ENCODE results near the gene IRF2BP1. TPM values are rescaled to one million over a fixed set of nuclear protein-coding genes. Genes with fewer than 3 reads are reported as not detected.

IRF2BP1 gene
- total and polyA plus RNA-seq, 4 donors, result 4.9 to 16.8 (median 16.4) TPM

- H3K27ac ChIP-seq (ENCODE audit: low read depth in 1 of 2, low read length in 2 of 2), result no peak overlapping the region
- TF ChIP-seq YY1 (IDR thresholded peaks at IDR 0.05) (no peak), HNF4G (IDR thresholded peaks at IDR 0.05) (no peak), FOXA2 (IDR thresholded peaks at IDR 0.05) (no peak), ZBTB33 (IDR thresholded peaks at IDR 0.05) (no peak), ATF3 (IDR thresholded peaks at IDR 0.05) (no peak), SP1 (IDR thresholded peaks at IDR 0.05) (no peak), RAD21 (IDR thresholded peaks at IDR 0.05) (no peak), MAX (IDR thresholded peaks at IDR 0.05) (no peak), TAF1 (conservative IDR thresholded peaks at IDR 0.05) (no peak), FOXA1 (IDR thresholded peaks at IDR 0.05) (no peak), JUND (IDR thresholded peaks at IDR 0.05) (no peak), EGR1 (IDR thresholded peaks at IDR 0.05; ENCODE audit: low read depth in 2 of 2) (no peak)
- H3K4me1 ChIP-seq (ENCODE audit: control insufficient read depth in 4 of 4, insufficient read depth in 4 of 4, low read length in 3 of 4), result no peaks in the 10 kb centered on the region
- no peak overlapping the region for H3K9ac ChIP-seq (ENCODE audit: low read depth in 1 of 2, low read length in 2 of 2)
- peaks cover 0 to 3% (median 1%) of the 10 kb centered on the region in 4 donors for H3K27me3 ChIP-seq (ENCODE audit: control insufficient read depth in 4 of 4, insufficient read depth in 4 of 4, low read length in 3 of 4)
- no peaks in the 10 kb centered on the region for H3K36me3 ChIP-seq (ENCODE audit: control insufficient read depth in 4 of 4, insufficient read depth in 3 of 4, low read depth in 1 of 4, low read length in 3 of 4)
- 30% methylated on average over 19 of the region's 19 CpGs for WGBS
- H3K4me3 ChIP-seq (ENCODE audit: low read depth in 1 of 3, low read length in 3 of 3), result no peak overlapping the region
- no peaks in the 10 kb centered on the region for H3K9me3 ChIP-seq (ENCODE audit: control insufficient read depth in 4 of 4, low read length in 3 of 4)
- DNase-seq (ENCODE audit: low spot score), result no peak
These were observed 48.8 kb upstream of the IRF2BP1 start for GRCh38 chr19:45934551-45935230.

- Histone ChIP-seq H3K36me3 (ENCODE audit: control insufficient read depth in 4 of 4, insufficient read depth in 3 of 4, low read depth in 1 of 4, low read length in 3 of 4) (no peaks in the 10 kb centered on the region), H3K9ac (ENCODE audit: low read depth in 1 of 2, low read length in 2 of 2) (no peak overlapping the region), H3K4me1 (ENCODE audit: control insufficient read depth in 4 of 4, insufficient read depth in 4 of 4, low read length in 3 of 4) (no peaks in the 10 kb centered on the region), H3K9me3 (ENCODE audit: control insufficient read depth in 4 of 4, low read length in 3 of 4) (no peaks in the 10 kb centered on the region), H3K27me3 (ENCODE audit: control insufficient read depth in 4 of 4, insufficient read depth in 4 of 4, low read length in 3 of 4) (peaks cover 0 to 3% (median 1%) of the 10 kb centered on the region in 4 donors), H3K27ac (ENCODE audit: low read depth in 1 of 2, low read length in 2 of 2) (no peak overlapping the region), H3K4me3 (ENCODE audit: low read depth in 1 of 3, low read length in 3 of 3) (no peak overlapping the region)
- 67% methylated on average over 9 of the region's 9 CpGs for WGBS
- DNase-seq (ENCODE audit: low spot score), result no peak
- TF ChIP-seq NR2F2 (IDR thresholded peaks at IDR 0.05), result no peak
- no peak for TF ChIP-seq MAX (IDR thresholded peaks at IDR 0.05)
- no peak for TF ChIP-seq JUND (IDR thresholded peaks at IDR 0.05)
- TF ChIP-seq GABPA (IDR thresholded peaks at IDR 0.05 in 1 of 2, conservative IDR thresholded peaks at IDR 0.05 in 1 of 2), result no peak
- no peak for TF ChIP-seq ATF3 (IDR thresholded peaks at IDR 0.05)
- no peak for TF ChIP-seq HNF4A (conservative IDR thresholded peaks at IDR 0.05)
- TF ChIP-seq RAD21 (IDR thresholded peaks at IDR 0.05), result no peak
- no peak for TF ChIP-seq SP1 (IDR thresholded peaks at IDR 0.05)
- no peak for TF ChIP-seq TAF1 (conservative IDR thresholded peaks at IDR 0.05)
- TF ChIP-seq REST (IDR thresholded peaks at IDR 0.05), result no peak
- no peak for TF ChIP-seq CTCF (IDR thresholded peaks at IDR 0.05; ENCODE audit: low read depth, low read length, missing input control)
- TF ChIP-seq ZBTB33 (IDR thresholded peaks at IDR 0.05), result no peak
- TF ChIP-seq HNF4G (IDR thresholded peaks at IDR 0.05), result no peak
- no peak for TF ChIP-seq YY1 (IDR thresholded peaks at IDR 0.05)
These were observed 47.8 kb upstream of the IRF2BP1 start for GRCh38 chr19:45933759-45934158.

All from liver (tissue), 9 donors.